Measurements from ENCODE around the gene CLDN11.

CLDN11 gene

GRCh38 chr3:170473358-170473757 is 54.7 kb downstream of the CLDN11 start:
- no peak for DNase-seq

GRCh38 chr3:170475092-170475685 is 56.5 kb downstream of the CLDN11 start:
- DNase-seq: no peak

GRCh38 chr3:170476291-170476690 is 57.6 kb downstream of the CLDN11 start:
- DNase-seq: no peak

GRCh38 chr3:170477395-170477794 is 58.7 kb downstream of the CLDN11 start:
- DNase-seq: no peak

GRCh38 chr3:170480111-170480510 is 61.4 kb downstream of the CLDN11 start:
- no peak for DNase-seq

GRCh38 chr3:170482199-170482598 is 63.5 kb downstream of the CLDN11 start:
- no peak for DNase-seq

GRCh38 chr3:170483485-170484262 is 65.0 kb downstream of the CLDN11 start:
- no peak for DNase-seq
